Ovary (tissue), 3 donors: ENCODE measurements around the gene ANP32B.

Experiments
- EP300 ChIP-seq: sonication (generic); formaldehyde crosslinking; IDR thresholded peaks from one replicate; pipeline ENCODE4 v1.6.1; 2017; ENCODE audit warnings: antibody characterized with exemption
- POLR2A ChIP-seq: fragments of 450-650 bp; IDR thresholded peaks from one replicate; pipeline ENCODE4 v1.6.1; 2017; ENCODE audit warnings: antibody characterized with exemption, mild to moderate bottlenecking, moderate library complexity
- TF ChIP-seq, protein P1 (sequence below), 3 donors: fragments of 450-650 bp in 2 of 3; fragments of 200-600 bp in 1 of 3; IDR thresholded peaks; one replicate each; pipeline versions ENCODE4 v1.5.1 to v1.8.0; 2016 to 2022; ENCODE audit warnings: antibody characterized with exemption in 3 of 3, mild to moderate bottlenecking in 1 of 3
- donor health status: DM: no; HTN: no; CAD: no.

DNA sequence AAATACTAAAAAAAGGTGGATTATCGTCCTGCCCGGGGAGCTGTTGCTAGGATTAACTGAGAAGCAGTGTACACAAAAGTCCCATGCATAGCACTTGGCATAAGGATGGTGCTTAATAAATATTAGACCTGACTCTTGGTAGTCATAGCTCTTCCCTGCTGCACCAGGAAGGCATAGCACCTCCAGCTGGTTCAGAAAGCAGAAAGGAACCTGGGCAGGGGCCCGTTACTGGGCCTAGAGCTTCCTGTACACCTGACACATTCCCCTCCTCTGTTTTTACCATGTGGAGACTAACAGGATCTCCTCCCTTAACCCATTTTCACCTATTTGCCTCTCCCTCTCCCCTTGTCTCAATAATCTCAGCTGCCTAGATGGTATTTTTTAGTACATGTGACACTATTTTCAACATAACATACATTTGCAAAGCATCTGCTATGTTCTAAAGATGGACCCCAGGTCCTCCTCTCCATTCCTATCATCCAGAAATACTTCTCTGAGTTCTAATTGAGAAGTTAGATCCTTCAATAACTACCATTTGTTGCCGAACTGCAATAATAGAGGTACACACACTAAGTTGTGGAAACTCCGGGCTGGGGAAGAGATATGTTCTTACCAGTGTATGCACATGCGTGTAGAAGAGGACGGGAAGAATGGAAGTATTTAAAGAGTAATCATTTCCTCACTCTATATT is 3.2 kb upstream of the ANP32B start:
- TF ChIP-seq EP300 (no peak), POLR2A (no peak)
- TF ChIP-seq, protein P1, sequence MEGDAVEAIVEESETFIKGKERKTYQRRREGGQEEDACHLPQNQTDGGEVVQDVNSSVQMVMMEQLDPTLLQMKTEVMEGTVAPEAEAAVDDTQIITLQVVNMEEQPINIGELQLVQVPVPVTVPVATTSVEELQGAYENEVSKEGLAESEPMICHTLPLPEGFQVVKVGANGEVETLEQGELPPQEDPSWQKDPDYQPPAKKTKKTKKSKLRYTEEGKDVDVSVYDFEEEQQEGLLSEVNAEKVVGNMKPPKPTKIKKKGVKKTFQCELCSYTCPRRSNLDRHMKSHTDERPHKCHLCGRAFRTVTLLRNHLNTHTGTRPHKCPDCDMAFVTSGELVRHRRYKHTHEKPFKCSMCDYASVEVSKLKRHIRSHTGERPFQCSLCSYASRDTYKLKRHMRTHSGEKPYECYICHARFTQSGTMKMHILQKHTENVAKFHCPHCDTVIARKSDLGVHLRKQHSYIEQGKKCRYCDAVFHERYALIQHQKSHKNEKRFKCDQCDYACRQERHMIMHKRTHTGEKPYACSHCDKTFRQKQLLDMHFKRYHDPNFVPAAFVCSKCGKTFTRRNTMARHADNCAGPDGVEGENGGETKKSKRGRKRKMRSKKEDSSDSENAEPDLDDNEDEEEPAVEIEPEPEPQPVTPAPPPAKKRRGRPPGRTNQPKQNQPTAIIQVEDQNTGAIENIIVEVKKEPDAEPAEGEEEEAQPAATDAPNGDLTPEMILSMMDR (IDR thresholded peaks at IDR 0.05), result no peak
